IPS-18c (cell line): ENCODE results near the gene RAB3B.

Experiments used
- H3K4me3 ChIP-seq: 2 replicates; pipeline ENCODE4 v1.7.0; 2013; ENCODE audit warnings: low read depth, mild to moderate bottlenecking, low read length, moderate library complexity; ENCODE audit not compliant: insufficient read depth
- H3K9me3 ChIP-seq: one replicate; pipeline ENCODE4 v1.6.1; 2013; ENCODE audit warnings: mild to moderate bottlenecking, low read length, moderate library complexity; ENCODE audit not compliant: control insufficient read depth, insufficient read depth

RAB3B gene

DNA sequence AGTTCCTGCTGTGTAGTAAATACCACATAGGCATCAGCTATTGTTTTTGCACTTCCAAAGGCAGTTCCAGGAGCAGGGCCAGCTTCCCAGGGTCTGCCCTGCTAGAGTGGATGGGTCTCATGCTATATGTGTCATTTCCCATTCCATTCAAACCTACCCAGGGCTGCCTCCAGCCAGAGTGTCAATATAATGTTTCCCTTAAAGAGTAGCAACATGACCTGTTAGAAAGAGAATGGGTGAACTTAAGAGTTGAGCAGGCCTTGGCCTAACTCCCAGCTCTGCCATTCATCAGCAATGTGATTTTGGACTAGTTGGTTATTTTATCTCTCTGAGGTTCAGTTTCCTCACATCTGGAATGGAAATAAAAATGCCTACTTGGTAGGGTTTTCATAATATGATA lies 44.9 kb downstream of the RAB3B start:
- peaks cover 2% of the 10 kb centered on the region for H3K9me3 ChIP-seq
- no peak overlapping the region for H3K4me3 ChIP-seq

GRCh38 chr1:51942281-51942680 lies 48.2 kb downstream of the RAB3B start:
- Histone ChIP-seq H3K9me3 (no peaks in the 10 kb centered on the region), H3K4me3 (no peak overlapping the region)

DNA sequence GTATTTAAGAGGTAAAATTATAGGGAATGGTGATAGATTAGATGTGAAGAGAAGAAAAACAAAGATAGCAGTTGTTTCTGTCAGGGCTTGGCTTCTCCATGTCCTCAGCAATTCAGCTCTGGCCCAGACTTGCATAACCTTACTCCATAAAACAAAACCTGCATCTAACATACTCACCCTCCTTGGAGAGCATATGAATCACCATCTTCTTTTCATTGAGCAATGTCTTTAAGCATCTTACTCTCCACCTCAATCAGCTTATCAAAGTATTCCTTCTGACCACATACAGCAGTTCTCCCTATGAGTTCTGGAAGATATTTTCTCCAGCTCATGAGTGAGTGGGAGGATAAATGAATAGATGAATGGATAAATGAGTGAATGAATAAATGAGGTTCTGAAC lies 49.0 kb downstream of the RAB3B start:
- Histone ChIP-seq H3K4me3 (no peak overlapping the region), H3K9me3 (no peaks in the 10 kb centered on the region)

GRCh38 chr1:51937112-51937511 lies 53.4 kb downstream of the RAB3B start:
- no peaks in the 10 kb centered on the region for H3K9me3 ChIP-seq
- H3K4me3 ChIP-seq: no peak overlapping the region

DNA sequence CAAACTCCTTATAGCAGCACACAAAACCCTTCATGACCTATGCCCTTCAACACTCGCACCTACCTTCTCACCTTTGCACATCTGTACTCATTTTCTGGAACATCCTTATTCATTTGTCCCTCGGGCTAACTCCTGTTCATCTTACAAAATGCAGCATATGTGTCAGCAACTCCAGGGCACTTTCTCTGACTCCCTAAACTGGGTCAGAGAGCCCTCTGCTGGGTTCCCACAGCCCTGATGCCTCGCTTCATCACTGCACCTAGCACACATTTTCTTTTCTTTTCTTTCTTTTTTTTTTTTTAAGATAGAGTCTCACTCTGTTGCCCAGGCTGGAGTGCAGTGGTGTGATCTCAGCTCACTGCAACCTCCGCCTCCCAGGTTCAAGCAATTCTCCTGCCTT lies 54.0 kb downstream of the RAB3B start:
- Histone ChIP-seq H3K9me3 (no peaks in the 10 kb centered on the region), H3K4me3 (no peak overlapping the region)

GRCh38 chr1:51933344-51933743 lies 57.2 kb downstream of the RAB3B start:
- no peak overlapping the region for H3K4me3 ChIP-seq

GRCh38 chr1:51930329-51930728 lies 60.2 kb downstream of the RAB3B start:
- no peaks in the 10 kb centered on the region for H3K9me3 ChIP-seq
- no peak overlapping the region for H3K4me3 ChIP-seq

More at GRCh38 chr1:51933344-51933743, 57.2 kb downstream of the RAB3B start:
- H3K9me3 ChIP-seq: no peaks in the 10 kb centered on the region

DNA sequence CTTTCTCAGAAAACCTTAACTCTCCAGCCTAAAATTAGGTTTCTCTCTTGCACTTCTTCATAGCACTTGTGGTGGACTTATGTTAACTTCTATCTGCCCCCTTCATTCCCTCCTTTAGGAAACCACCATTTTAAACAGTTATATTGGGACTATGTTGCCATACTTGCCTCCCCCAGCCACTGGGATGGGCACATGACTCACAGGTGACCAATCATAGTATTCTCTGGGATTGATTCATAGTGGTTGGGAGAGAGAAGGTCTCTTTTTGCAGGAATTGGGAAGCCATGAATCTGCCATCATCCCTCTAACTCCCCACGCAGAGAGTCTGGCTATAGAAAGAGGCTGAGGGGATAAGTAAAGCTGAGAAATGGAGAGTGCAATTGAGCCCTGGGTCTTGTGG lies 61.6 kb downstream of the RAB3B start:
- H3K4me3 ChIP-seq: no peak overlapping the region

DNA sequence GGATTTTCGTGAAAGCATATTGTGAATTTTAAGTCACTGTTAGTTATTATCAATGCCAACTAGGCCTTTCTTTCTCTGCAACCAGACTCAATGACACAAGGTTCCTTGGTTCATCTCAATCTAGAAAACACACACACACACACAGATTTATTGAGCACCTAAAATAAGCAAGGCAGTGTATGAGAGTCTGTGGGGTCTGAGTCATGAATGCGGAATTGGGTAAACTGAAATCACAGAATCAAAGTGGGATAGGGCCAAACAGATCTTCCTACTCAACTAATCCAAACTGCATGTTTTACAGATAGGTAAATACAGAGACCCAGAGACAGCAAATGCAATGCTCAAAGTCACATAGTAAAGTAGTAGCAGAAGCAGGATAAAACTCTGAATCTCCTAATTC lies 63.5 kb downstream of the RAB3B start:
- no peaks in the 10 kb centered on the region for H3K9me3 ChIP-seq
- no peak overlapping the region for H3K4me3 ChIP-seq

More for the DNA sequence above, 61.6 kb downstream of the RAB3B start:
- H3K9me3 ChIP-seq: no peaks in the 10 kb centered on the region

GRCh38 chr1:51926171-51926812 lies 64.2 kb downstream of the RAB3B start:
- H3K9me3 ChIP-seq: no peaks in the 10 kb centered on the region
- no peak overlapping the region for H3K4me3 ChIP-seq

DNA sequence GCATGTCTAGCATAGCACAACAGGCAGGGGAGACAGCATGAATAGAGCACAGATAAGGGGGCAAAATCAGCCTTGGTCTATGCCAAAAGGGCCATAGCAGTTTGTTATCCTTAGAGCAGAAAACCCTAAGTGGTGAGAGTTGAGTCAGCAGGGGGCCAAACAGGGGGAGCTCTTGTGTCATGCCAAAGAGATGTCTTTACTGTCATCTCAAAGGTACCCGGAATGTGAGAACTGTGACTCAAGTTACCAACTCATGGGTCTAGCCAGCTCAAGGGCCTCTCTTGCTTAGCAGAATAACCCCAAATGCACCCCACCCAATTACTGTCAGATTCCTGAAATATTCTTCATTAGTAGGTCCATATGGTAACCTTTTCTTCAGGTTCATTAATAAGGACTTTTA lies 66.0 kb downstream of the RAB3B start:
- Histone ChIP-seq H3K4me3 (no peak overlapping the region), H3K9me3 (no peaks in the 10 kb centered on the region)

DNA sequence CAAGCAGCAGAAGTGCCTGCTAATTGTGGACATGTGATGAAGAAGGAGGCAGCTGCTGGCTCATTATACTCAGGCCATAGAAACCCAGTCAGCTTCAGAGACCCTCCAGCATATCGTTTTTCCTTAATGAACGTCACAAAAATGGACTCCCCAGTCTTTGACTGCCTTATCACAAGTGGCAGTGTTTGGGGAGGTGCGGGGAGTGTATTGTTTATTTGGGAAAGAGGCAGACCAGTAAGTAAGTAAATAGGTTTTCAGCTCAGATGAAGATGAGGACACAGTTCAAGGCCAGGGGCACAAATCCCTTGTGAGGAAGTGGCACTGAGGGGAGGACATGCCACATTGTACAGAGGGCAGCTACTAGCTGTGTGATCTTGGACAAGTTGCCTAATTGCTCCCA lies 68.5 kb downstream of the RAB3B start:
- H3K9me3 ChIP-seq: no peaks in the 10 kb centered on the region
- H3K4me3 ChIP-seq: no peak overlapping the region

DNA sequence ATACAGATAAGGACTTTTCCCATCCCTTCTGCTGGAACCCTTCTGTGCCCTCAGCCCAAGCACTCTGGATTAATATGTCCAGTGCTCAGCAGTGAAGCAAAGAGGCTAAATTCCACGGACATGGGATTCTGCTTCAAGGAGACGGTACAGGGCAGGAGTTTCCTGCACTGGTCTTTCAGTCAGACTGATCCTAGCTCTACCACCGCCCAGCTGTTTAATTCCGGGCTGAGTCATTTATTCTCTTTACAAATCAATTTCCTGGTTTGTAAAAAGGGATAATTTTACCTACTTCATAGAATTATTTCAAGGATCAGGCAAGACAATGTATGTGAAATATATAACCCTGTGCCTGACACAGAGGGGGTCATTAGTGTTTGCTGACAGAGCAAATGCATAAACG lies 70.4 kb downstream of the RAB3B start:
- Histone ChIP-seq H3K9me3 (no peaks in the 10 kb centered on the region), H3K4me3 (no peak overlapping the region)

- H3K4me3 ChIP-seq: no peak overlapping the region
- no peaks in the 10 kb centered on the region for H3K9me3 ChIP-seq
These were observed 70.8 kb downstream of the RAB3B start for GRCh38 chr1:51919684-51920083.

GRCh38 chr1:51916587-51917405 lies 73.7 kb downstream of the RAB3B start:
- Histone ChIP-seq H3K9me3 (peaks cover 2% of the 10 kb centered on the region), H3K4me3 (no peak overlapping the region)

DNA sequence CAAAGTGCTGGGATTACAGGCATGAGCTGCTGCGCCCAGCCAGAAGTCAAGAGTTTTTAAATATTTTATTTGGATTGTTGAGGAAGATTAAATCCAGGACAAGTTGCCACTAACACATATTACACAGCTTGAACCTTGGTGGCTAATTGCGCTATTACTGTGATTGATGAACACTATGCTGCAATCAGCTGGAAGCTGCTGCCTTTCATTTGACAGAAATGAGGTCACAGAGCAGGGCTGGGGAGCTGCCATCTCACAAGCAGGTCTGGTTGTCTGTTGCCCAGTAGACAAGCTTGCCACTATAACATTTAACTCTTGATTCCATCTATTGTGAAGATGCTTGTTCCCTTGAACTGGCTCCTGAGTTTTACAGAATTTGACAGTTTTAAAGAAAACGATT lies 74.5 kb downstream of the RAB3B start:
- no peak overlapping the region for H3K4me3 ChIP-seq

DNA sequence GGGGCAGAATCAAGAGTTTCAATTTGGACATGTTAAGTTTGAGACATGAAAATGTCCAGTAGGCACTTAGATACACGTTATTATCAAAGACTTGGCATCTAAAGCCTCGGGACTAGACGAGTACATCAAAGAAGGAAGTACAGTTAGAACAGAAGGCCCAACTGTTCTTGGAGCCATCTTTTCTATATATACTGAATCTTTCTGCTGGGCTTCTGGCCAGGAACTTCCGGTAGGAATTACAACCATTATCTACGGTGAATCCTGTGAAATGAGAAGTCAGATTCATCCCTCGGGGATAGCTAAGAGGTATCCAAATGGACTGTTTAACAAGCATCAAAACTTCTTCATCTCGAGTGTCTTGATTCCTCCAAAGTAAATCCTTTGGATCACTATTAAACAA lies 77.6 kb downstream of the RAB3B start:
- no peak overlapping the region for H3K4me3 ChIP-seq
- H3K9me3 ChIP-seq: peaks cover 2% of the 10 kb centered on the region

More for the DNA sequence above, 74.5 kb downstream of the RAB3B start:
- peaks cover 2% of the 10 kb centered on the region for H3K9me3 ChIP-seq

- no peak overlapping the region for H3K4me3 ChIP-seq
These were observed 80.1 kb downstream of the RAB3B start for GRCh38 chr1:51910221-51911000.

More at GRCh38 chr1:51910221-51911000, 80.1 kb downstream of the RAB3B start:
- peaks cover 2% of the 10 kb centered on the region for H3K9me3 ChIP-seq
